ENCODE data around the gene ANO1. TPM values are rescaled to one million over a fixed set of nuclear protein-coding genes. Genes with fewer than 3 reads are reported as not detected.

ANO1 gene
- total RNA-seq, 2 donors from 2014 or later, result 34.6 to 43.9 TPM

GRCh38 chr11:70116386-70117065 lies 38.4 kb downstream of the ANO1 start:
- Histone ChIP-seq H3K36me3 (no peaks in the 10 kb centered on the region), H3K4me1 (replicated peaks) (no peaks in the 10 kb centered on the region), H3K9me3 (no peaks in the 10 kb centered on the region), H3K27me3 (replicated peaks; ENCODE audit: insufficient read depth) (no peaks in the 10 kb centered on the region), H3K27ac (peak overlapping the region in 1 of 2 donors; percentile 31), H3K4me3 (no peak overlapping the region)
- WGBS, result 85% methylated on average over 19 of the region's 19 CpGs
- TF ChIP-seq POLR2AphosphoS5 (IDR thresholded peaks at IDR 0.05), result peak; percentile 34
- TF ChIP-seq POLR2A (IDR thresholded peaks at IDR 0.05), result no peak
- TF ChIP-seq CTCF (IDR thresholded peaks at IDR 0.05), result no peak
- DNase-seq (ENCODE audit: low spot score), result peak; percentile 54
- intact Hi-C loops (cut with DNase I), result no loop called here

- no peak for DNase-seq (ENCODE audit: low spot score)
- intact Hi-C loops (cut with DNase I), result no loop called here
Observed at GRCh38 chr11:70117567-70118145, 39.5 kb downstream of the ANO1 start.

GRCh38 chr11:70118642-70119041 lies 40.5 kb downstream of the ANO1 start:
- no peaks in the 10 kb centered on the region for H3K4me1 ChIP-seq (replicated peaks)
- H3K9me3 ChIP-seq, result no peaks in the 10 kb centered on the region
- TF ChIP-seq POLR2A (IDR thresholded peaks at IDR 0.05) (no peak), CTCF (IDR thresholded peaks at IDR 0.05) (no peak), POLR2AphosphoS5 (IDR thresholded peaks at IDR 0.05) (no peak)
- H3K27ac ChIP-seq, result no peak overlapping the region
- H3K36me3 ChIP-seq, result no peaks in the 10 kb centered on the region
- intact Hi-C loops (cut with DNase I), result no loop called here
- H3K4me3 ChIP-seq, result no peak overlapping the region
- H3K27me3 ChIP-seq (replicated peaks; ENCODE audit: insufficient read depth), result no peaks in the 10 kb centered on the region
- WGBS, result 100% methylated on average over 1 of the region's 1 CpG
- no peak for DNase-seq (ENCODE audit: low spot score)

More at GRCh38 chr11:70117567-70118145, 39.5 kb downstream of the ANO1 start:
- TF ChIP-seq POLR2A (IDR thresholded peaks at IDR 0.05) (no peak), POLR2AphosphoS5 (IDR thresholded peaks at IDR 0.05) (no peak), CTCF (IDR thresholded peaks at IDR 0.05) (no peak)
- no peak overlapping the region for H3K4me3 ChIP-seq
- H3K9me3 ChIP-seq, result no peaks in the 10 kb centered on the region
- 82% methylated on average over 7 of the region's 7 CpGs for WGBS
- no peaks in the 10 kb centered on the region for H3K27me3 ChIP-seq (replicated peaks; ENCODE audit: insufficient read depth)
- H3K27ac ChIP-seq, result no peak overlapping the region
- no peaks in the 10 kb centered on the region for H3K4me1 ChIP-seq (replicated peaks)
- H3K36me3 ChIP-seq, result no peaks in the 10 kb centered on the region

GRCh38 chr11:70119502-70119901 lies 41.4 kb downstream of the ANO1 start:
- WGBS, result 96% methylated on average over 2 of the region's 2 CpGs
- H3K4me3 ChIP-seq, result no peak overlapping the region
- H3K36me3 ChIP-seq, result no peaks in the 10 kb centered on the region
- H3K27ac ChIP-seq, result no peak overlapping the region
- H3K4me1 ChIP-seq (replicated peaks), result no peaks in the 10 kb centered on the region
- TF ChIP-seq POLR2AphosphoS5 (IDR thresholded peaks at IDR 0.05) (no peak), POLR2A (IDR thresholded peaks at IDR 0.05) (no peak), CTCF (IDR thresholded peaks at IDR 0.05) (no peak)
- no peaks in the 10 kb centered on the region for H3K9me3 ChIP-seq
- no peak for DNase-seq (ENCODE audit: low spot score)
- no peaks in the 10 kb centered on the region for H3K27me3 ChIP-seq (replicated peaks; ENCODE audit: insufficient read depth)
- intact Hi-C loops (cut with DNase I), result no loop called here

GRCh38 chr11:70120674-70121073 lies 42.6 kb downstream of the ANO1 start:
- intact Hi-C loops (cut with DNase I), result no loop called here
- WGBS, result 75% methylated on average over 11 of the region's 11 CpGs
- DNase-seq (ENCODE audit: low spot score), result no peak
- no peaks in the 10 kb centered on the region for H3K27me3 ChIP-seq (replicated peaks; ENCODE audit: insufficient read depth)
- no peaks in the 10 kb centered on the region for H3K36me3 ChIP-seq
- no peaks in the 10 kb centered on the region for H3K9me3 ChIP-seq
- no peak overlapping the region for H3K4me3 ChIP-seq
- no peaks in the 10 kb centered on the region for H3K4me1 ChIP-seq (replicated peaks)
- no peak overlapping the region for H3K27ac ChIP-seq
- no peak for TF ChIP-seq POLR2AphosphoS5 (IDR thresholded peaks at IDR 0.05)
- no peak for TF ChIP-seq CTCF (IDR thresholded peaks at IDR 0.05)
- no peak for TF ChIP-seq POLR2A (IDR thresholded peaks at IDR 0.05)

Measured in prostate gland (tissue), 2 donors.